ENCODE results near the gene CPEB4.

The CPEB4 gene

GRCh38 chr5:173887610-173888472 lies at the start of gene CPEB4:
CPEB4 (plus strand) TSS chr5:173888349; CDS start chr5:173889734, 1,385 bp downstream.
- Histone ChIP-seq H3K9ac (ENCODE audit: low read depth, low read length) (peak within 1 kb of the TSS; percentile 77), H3K36me3 (ENCODE audit: insufficient read depth, low read length) (no peaks in the 10 kb centered on the region; the same call in 1 of the 2 replicates), H3K9me3 (ENCODE audit: control insufficient read depth, insufficient read depth, low read length) (no peaks in the 10 kb centered on the region), H3K4me1 (ENCODE audit: insufficient read depth, low read length) (peaks cover 9% of the 10 kb centered on the region; the same call in 1 of the 2 replicates)

GRCh38 chr5:173839117-173839713 lies 48.9 kb upstream of the CPEB4 start:
- H3K9me3 ChIP-seq (ENCODE audit: control insufficient read depth, insufficient read depth, low read length), result no peaks in the 10 kb centered on the region
- no peak overlapping the region for H3K9ac ChIP-seq (ENCODE audit: low read depth, low read length)
- no peaks in the 10 kb centered on the region for H3K36me3 ChIP-seq (ENCODE audit: insufficient read depth, low read length)
- no peaks in the 10 kb centered on the region for H3K4me1 ChIP-seq (ENCODE audit: insufficient read depth, low read length)

- Histone ChIP-seq H3K4me1 (ENCODE audit: insufficient read depth, low read length) (no peaks in the 10 kb centered on the region), H3K9ac (ENCODE audit: low read depth, low read length) (no peak overlapping the region)
These were observed 47.8 kb upstream of the CPEB4 start for GRCh38 chr5:173840111-173840983.

GRCh38 chr5:173841710-173842109 lies 46.4 kb upstream of the CPEB4 start:
- Histone ChIP-seq H3K9me3 (ENCODE audit: control insufficient read depth, insufficient read depth, low read length) (no peaks in the 10 kb centered on the region), H3K9ac (ENCODE audit: low read depth, low read length) (no peak overlapping the region), H3K36me3 (ENCODE audit: insufficient read depth, low read length) (no peaks in the 10 kb centered on the region), H3K4me1 (ENCODE audit: insufficient read depth, low read length) (no peaks in the 10 kb centered on the region)

More at GRCh38 chr5:173840111-173840983, 47.8 kb upstream of the CPEB4 start:
- Histone ChIP-seq H3K9me3 (ENCODE audit: control insufficient read depth, insufficient read depth, low read length) (no peaks in the 10 kb centered on the region), H3K36me3 (ENCODE audit: insufficient read depth, low read length) (no peaks in the 10 kb centered on the region)

GRCh38 chr5:173843794-173844193 lies 44.4 kb upstream of the CPEB4 start:
- H3K4me1 ChIP-seq (ENCODE audit: insufficient read depth, low read length), result no peaks in the 10 kb centered on the region
- no peaks in the 10 kb centered on the region; the same call in none of the 2 replicates for H3K9me3 ChIP-seq (ENCODE audit: control insufficient read depth, insufficient read depth, low read length)
- H3K9ac ChIP-seq (ENCODE audit: low read depth, low read length), result no peak overlapping the region
- no peaks in the 10 kb centered on the region for H3K36me3 ChIP-seq (ENCODE audit: insufficient read depth, low read length)

GRCh38 chr5:173845321-173845720 lies 42.8 kb upstream of the CPEB4 start:
- no peaks in the 10 kb centered on the region for H3K4me1 ChIP-seq (ENCODE audit: insufficient read depth, low read length)
- H3K9ac ChIP-seq (ENCODE audit: low read depth, low read length), result no peak overlapping the region
- no peaks in the 10 kb centered on the region for H3K36me3 ChIP-seq (ENCODE audit: insufficient read depth, low read length)
- no peaks in the 10 kb centered on the region; the same call in none of the 2 replicates for H3K9me3 ChIP-seq (ENCODE audit: control insufficient read depth, insufficient read depth, low read length)

- H3K9ac ChIP-seq (ENCODE audit: low read depth, low read length), result no peak overlapping the region
- H3K4me1 ChIP-seq (ENCODE audit: insufficient read depth, low read length), result no peaks in the 10 kb centered on the region
- H3K36me3 ChIP-seq (ENCODE audit: insufficient read depth, low read length), result no peaks in the 10 kb centered on the region
- H3K9me3 ChIP-seq (ENCODE audit: control insufficient read depth, insufficient read depth, low read length), result no peaks in the 10 kb centered on the region; the same call in none of the 2 replicates
These were observed 41.1 kb upstream of the CPEB4 start for GRCh38 chr5:173846929-173847501.

GRCh38 chr5:173848986-173849596 lies 39.1 kb upstream of the CPEB4 start:
- H3K4me1 ChIP-seq (ENCODE audit: insufficient read depth, low read length), result no peaks in the 10 kb centered on the region
- no peaks in the 10 kb centered on the region; the same call in none of the 2 replicates for H3K9me3 ChIP-seq (ENCODE audit: control insufficient read depth, insufficient read depth, low read length)
- H3K36me3 ChIP-seq (ENCODE audit: insufficient read depth, low read length), result no peaks in the 10 kb centered on the region
- H3K9ac ChIP-seq (ENCODE audit: low read depth, low read length), result no peak overlapping the region

GRCh38 chr5:173849908-173850307 lies 38.2 kb upstream of the CPEB4 start:
- no peaks in the 10 kb centered on the region for H3K36me3 ChIP-seq (ENCODE audit: insufficient read depth, low read length)
- H3K9ac ChIP-seq (ENCODE audit: low read depth, low read length), result no peak overlapping the region
- H3K9me3 ChIP-seq (ENCODE audit: control insufficient read depth, insufficient read depth, low read length), result no peaks in the 10 kb centered on the region; the same call in none of the 2 replicates
- H3K4me1 ChIP-seq (ENCODE audit: insufficient read depth, low read length), result no peaks in the 10 kb centered on the region

GRCh38 chr5:173850659-173851058 lies 37.5 kb upstream of the CPEB4 start:
- Histone ChIP-seq H3K9me3 (ENCODE audit: control insufficient read depth, insufficient read depth, low read length) (no peaks in the 10 kb centered on the region; the same call in none of the 2 replicates), H3K36me3 (ENCODE audit: insufficient read depth, low read length) (no peaks in the 10 kb centered on the region), H3K9ac (ENCODE audit: low read depth, low read length) (no peak overlapping the region), H3K4me1 (ENCODE audit: insufficient read depth, low read length) (no peaks in the 10 kb centered on the region)

GRCh38 chr5:173851595-173852243 lies 36.4 kb upstream of the CPEB4 start:
- Histone ChIP-seq H3K4me1 (ENCODE audit: insufficient read depth, low read length) (no peaks in the 10 kb centered on the region), H3K9me3 (ENCODE audit: control insufficient read depth, insufficient read depth, low read length) (no peaks in the 10 kb centered on the region; the same call in none of the 2 replicates), H3K9ac (ENCODE audit: low read depth, low read length) (no peak overlapping the region), H3K36me3 (ENCODE audit: insufficient read depth, low read length) (no peaks in the 10 kb centered on the region)

- no peaks in the 10 kb centered on the region; the same call in none of the 2 replicates for H3K9me3 ChIP-seq (ENCODE audit: control insufficient read depth, insufficient read depth, low read length)
- no peaks in the 10 kb centered on the region for H3K36me3 ChIP-seq (ENCODE audit: insufficient read depth, low read length)
- no peaks in the 10 kb centered on the region for H3K4me1 ChIP-seq (ENCODE audit: insufficient read depth, low read length)
- no peak overlapping the region for H3K9ac ChIP-seq (ENCODE audit: low read depth, low read length)
These were observed 35.3 kb upstream of the CPEB4 start for GRCh38 chr5:173852790-173853359.
